Erythroblast (primary cell): ENCODE results near the gene UHRF1.

Source experiments
- GATA1 ChIP-seq: IDR thresholded peaks from 2 replicates; pipeline ENCODE4 v1.6.1; 2011; ENCODE audit warnings: low read depth, mild to moderate bottlenecking, control low read depth, low read length, moderate library complexity
- POLR2A ChIP-seq: IDR thresholded peaks from 2 replicates; pipeline ENCODE4 v1.6.1; 2011; ENCODE audit warnings: mild to moderate bottlenecking, low read length

DNA sequence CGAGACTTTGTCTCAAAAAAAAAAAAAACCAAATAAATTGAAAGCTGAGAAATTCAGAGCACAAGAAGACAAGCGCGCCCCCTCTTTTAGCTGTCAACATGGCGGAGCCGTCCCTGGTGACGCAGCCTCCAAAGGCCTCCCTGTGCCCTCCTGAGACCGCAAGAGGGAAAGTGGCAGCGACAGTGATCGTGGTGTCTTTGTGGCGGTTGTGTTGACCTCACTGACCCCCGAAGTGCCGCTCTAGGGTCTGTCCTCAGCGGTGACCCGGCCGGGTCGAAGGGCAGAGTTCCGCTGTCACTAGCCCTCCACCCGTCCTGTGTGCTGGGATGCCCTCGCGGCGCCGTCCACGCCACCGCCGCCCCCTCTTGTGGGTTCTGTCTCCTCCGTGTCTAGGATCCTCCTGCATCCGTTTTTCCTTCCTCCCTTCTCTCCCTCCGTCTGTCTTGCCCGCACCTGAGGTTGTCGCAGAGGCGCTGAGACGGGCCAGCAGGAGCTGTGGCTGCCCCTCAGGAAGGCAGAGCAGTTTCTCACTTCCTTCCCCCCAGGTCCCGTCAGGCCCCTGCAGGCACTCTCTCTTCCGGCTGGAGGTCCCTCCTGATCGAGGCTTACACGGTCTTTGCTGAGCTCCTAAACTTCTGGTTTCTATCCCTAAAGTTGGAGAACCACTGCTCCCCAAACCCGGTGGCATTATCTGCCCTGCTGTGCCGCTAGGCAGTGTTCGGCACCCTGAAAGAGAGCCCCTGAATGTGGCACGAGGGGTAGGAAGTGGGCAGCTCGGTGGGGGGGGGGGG, 7.2 kb downstream of the UHRF1 start:
- TF ChIP-seq POLR2A = no peak
- TF ChIP-seq GATA1 = no peak
